Osteoblast (primary cell): ENCODE measurements around the gene FHIT. TPM values are rescaled to one million over a fixed set of nuclear protein-coding genes. Genes with fewer than 3 reads are reported as not detected.

ENCODE experiments used
- DNase-seq: peaks from one replicate; pipeline ENCODE4 v3.0.0; 2011; ENCODE audit warnings: low spot score, mixed read lengths; ENCODE audit not compliant: insufficient read length; ENCODE audit errors: missing footprints
- H2AFZ ChIP-seq: 2 replicates; pipeline ENCODE4 v1.6.0; 2011; ENCODE audit warnings: mild to moderate bottlenecking, low read length
- H3K27ac ChIP-seq: 2 replicates; pipeline ENCODE4 v1.5.1; 2011; ENCODE audit warnings: mild to moderate bottlenecking, low read depth, low read length, moderate library complexity
- H3K27me3 ChIP-seq: 2 replicates; pipeline ENCODE4 v1.6.0; 2012; ENCODE audit warnings: mild to moderate bottlenecking, control low read depth, inconsistent platforms, low read length, moderate library complexity; ENCODE audit not compliant: insufficient read depth
- H3K36me3 ChIP-seq: 2 replicates; pipeline ENCODE4 v1.5.1; 2011; ENCODE audit warnings: mild to moderate bottlenecking, low read length, control low read depth, moderate library complexity; ENCODE audit not compliant: insufficient read depth
- H3K4me1 ChIP-seq: 2 replicates; pipeline ENCODE4 v1.5.1; 2011; ENCODE audit warnings: mild to moderate bottlenecking, low read length, control low read depth, moderate library complexity; ENCODE audit not compliant: insufficient read depth
- H3K4me2 ChIP-seq: 2 replicates; pipeline ENCODE4 v1.6.0; 2011; ENCODE audit warnings: mild to moderate bottlenecking, low read length; ENCODE audit not compliant: insufficient read depth
- H3K4me3 ChIP-seq: fragments of 200-600 bp; sonication (generic); 3 replicates; pipeline ENCODE4 v1.5.1; 2012; ENCODE audit warnings: mild to moderate bottlenecking, low read length, inconsistent platforms; ENCODE audit not compliant: insufficient read depth
- H3K79me2 ChIP-seq: 2 replicates; pipeline ENCODE4 v1.6.0; 2012; ENCODE audit warnings: mild to moderate bottlenecking, low read length, control low read depth, inconsistent platforms; ENCODE audit not compliant: insufficient read depth
- H3K9me3 ChIP-seq: 2 replicates; pipeline ENCODE4 v1.5.1; 2011; ENCODE audit warnings: low read depth, low read length, control low read depth
- H4K20me1 ChIP-seq: 2 replicates; pipeline ENCODE4 v1.6.0; 2012; ENCODE audit warnings: mild to moderate bottlenecking, low read length, control low read depth; ENCODE audit not compliant: insufficient read depth
- total RNA-seq: library from RNA; depleted of rRNA; stranded (reverse); fragments of >200 nt; gene quantifications from 2 replicates; pipeline ENCODE4 v1.2.3, GENCODE V29; 2012
- TF ChIP-seq, protein P1 (sequence below): IDR thresholded peaks from 2 replicates; pipeline ENCODE4 v1.5.1; 2011; ENCODE audit warnings: mild to moderate bottlenecking, low read depth, low read length, moderate library complexity; ENCODE audit errors: extremely low read depth

The FHIT gene
- total RNA-seq, 1 donor, result 3.3 TPM

DNA sequence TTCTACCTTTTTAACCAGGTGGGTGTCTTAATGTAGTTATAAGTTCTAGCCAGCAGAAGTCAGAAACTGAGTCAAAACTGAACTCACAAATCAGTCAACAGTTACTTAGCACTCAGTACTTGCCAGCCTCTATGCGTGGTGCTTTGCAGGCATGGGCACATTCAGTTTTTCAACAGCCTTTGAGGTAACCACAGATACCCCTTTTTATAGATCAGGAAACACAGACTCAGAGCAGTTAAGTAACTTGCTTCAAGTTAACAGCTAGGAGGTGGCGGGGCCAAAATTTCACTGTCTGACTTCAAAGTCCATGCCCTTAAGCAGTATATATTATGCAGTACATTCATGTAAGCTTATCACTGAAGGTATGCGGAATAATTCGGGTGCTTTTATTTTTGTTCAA lies 139.4 kb downstream of the FHIT start:
- Histone ChIP-seq H3K27me3 (no peaks in the 10 kb centered on the region), H3K79me2 (no peaks in the 10 kb centered on the region), H3K4me2 (no peak overlapping the region), H3K36me3 (no peaks in the 10 kb centered on the region), H3K4me3 (no peak overlapping the region), H3K9me3 (no peaks in the 10 kb centered on the region), H2AFZ (no peak overlapping the region), H3K27ac (no peak overlapping the region), H3K4me1 (no peaks in the 10 kb centered on the region), H4K20me1 (no peaks in the 10 kb centered on the region)
- TF ChIP-seq, protein P1, sequence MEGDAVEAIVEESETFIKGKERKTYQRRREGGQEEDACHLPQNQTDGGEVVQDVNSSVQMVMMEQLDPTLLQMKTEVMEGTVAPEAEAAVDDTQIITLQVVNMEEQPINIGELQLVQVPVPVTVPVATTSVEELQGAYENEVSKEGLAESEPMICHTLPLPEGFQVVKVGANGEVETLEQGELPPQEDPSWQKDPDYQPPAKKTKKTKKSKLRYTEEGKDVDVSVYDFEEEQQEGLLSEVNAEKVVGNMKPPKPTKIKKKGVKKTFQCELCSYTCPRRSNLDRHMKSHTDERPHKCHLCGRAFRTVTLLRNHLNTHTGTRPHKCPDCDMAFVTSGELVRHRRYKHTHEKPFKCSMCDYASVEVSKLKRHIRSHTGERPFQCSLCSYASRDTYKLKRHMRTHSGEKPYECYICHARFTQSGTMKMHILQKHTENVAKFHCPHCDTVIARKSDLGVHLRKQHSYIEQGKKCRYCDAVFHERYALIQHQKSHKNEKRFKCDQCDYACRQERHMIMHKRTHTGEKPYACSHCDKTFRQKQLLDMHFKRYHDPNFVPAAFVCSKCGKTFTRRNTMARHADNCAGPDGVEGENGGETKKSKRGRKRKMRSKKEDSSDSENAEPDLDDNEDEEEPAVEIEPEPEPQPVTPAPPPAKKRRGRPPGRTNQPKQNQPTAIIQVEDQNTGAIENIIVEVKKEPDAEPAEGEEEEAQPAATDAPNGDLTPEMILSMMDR, result no peak
- DNase-seq, result no peak

DNA sequence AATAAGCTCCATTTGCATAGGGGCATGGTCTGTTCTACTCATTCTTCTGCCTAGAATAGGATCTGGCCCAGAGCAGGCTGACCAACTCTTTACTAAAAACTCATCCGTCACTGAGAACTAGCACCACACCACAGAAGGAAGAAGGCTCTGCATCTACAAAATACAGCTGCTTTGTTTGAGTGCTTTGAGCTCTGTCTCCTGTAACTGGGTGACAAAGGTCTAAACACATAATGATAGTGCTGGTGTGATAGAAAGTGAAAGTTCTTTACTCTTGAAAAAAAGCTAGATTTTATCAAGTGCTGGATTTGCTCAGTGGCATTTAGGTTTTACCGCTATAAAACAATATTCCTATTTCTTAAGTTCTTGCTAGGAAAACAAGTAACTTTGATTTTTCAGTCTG lies 140.7 kb downstream of the FHIT start:
- H3K27me3 ChIP-seq, result no peaks in the 10 kb centered on the region
- H3K36me3 ChIP-seq, result no peaks in the 10 kb centered on the region
- no peak for DNase-seq
- no peaks in the 10 kb centered on the region for H3K9me3 ChIP-seq
- no peak overlapping the region for H3K4me3 ChIP-seq
- no peaks in the 10 kb centered on the region for H3K4me1 ChIP-seq
- H3K4me2 ChIP-seq, result no peak overlapping the region
- H3K79me2 ChIP-seq, result no peaks in the 10 kb centered on the region
- H4K20me1 ChIP-seq, result no peaks in the 10 kb centered on the region
- no peak overlapping the region for H3K27ac ChIP-seq
- TF ChIP-seq, protein P1, result no peak
- H2AFZ ChIP-seq, result no peak overlapping the region

DNA sequence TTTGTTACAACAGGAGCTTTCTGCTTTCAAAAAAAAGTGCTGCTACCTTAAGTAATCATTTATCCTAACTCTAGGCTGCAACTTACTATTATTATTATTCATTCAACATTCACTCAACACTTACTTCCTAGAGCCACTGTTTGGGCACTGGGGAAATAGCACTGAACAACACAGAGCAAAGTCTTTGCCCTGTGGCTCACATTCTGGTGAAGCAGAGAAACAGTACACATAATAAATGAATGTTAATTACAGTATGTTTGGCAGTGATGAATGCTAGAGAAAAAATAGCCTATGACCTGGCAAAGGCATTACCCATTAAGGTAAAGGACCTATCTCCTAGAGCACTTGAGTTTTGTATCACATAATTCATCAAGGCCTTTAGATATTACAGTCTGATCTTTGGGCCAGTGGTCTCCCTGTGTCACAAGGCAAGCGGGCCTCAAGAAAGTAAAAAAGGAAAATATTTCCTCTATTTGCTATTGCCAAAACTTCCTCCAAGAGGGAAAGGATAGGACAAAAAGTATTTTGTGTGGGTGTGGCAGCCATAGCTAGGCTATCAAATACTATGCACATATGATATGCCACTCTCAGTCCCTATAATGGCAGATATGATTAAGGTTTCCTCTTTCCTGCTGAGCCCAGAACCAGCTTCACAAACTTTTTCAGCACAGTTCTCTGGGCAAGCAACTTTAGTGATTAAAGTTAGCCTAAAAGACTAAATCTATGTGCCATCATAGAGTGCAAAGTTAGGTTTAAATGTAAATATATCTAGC lies 142.8 kb downstream of the FHIT start:
- H3K27me3 ChIP-seq, result no peaks in the 10 kb centered on the region
- TF ChIP-seq, protein P1, result no peak

DNA sequence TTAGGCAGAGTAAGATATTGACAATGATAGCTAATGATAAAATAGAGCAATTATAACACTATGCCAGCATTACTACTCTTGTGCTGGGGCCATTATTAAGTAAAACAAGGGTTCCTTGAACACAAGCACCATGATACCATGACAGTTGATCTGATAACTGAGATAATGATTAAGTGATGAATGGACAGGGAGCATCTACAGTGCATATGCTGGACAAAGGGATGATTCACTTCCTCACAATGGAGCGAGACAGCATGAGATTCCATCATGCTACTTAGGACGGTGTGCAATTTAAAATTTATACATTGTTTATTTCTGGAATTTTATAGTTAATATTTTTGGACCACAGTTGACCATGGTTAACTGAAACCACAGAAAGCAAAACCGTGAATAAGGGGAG lies 156.6 kb downstream of the FHIT start:
- TF ChIP-seq, protein P1, result no peak
- no peak for DNase-seq

More for the DNA sequence above, 142.8 kb downstream of the FHIT start:
- H4K20me1 ChIP-seq, result no peaks in the 10 kb centered on the region
- H3K27ac ChIP-seq, result no peak overlapping the region
- no peak overlapping the region for H2AFZ ChIP-seq
- no peak overlapping the region for H3K4me3 ChIP-seq
- H3K4me2 ChIP-seq, result no peak overlapping the region
- no peaks in the 10 kb centered on the region for H3K36me3 ChIP-seq
- H3K4me1 ChIP-seq, result no peaks in the 10 kb centered on the region
- DNase-seq, result no peak
- H3K9me3 ChIP-seq, result no peaks in the 10 kb centered on the region
- no peaks in the 10 kb centered on the region for H3K79me2 ChIP-seq

More for the DNA sequence above, 156.6 kb downstream of the FHIT start:
- Histone ChIP-seq H3K27me3 (no peaks in the 10 kb centered on the region), H3K9me3 (no peaks in the 10 kb centered on the region), H3K36me3 (no peaks in the 10 kb centered on the region), H3K4me3 (no peak overlapping the region), H3K79me2 (no peaks in the 10 kb centered on the region), H4K20me1 (no peaks in the 10 kb centered on the region), H3K27ac (no peak overlapping the region), H2AFZ (no peak overlapping the region), H3K4me1 (no peaks in the 10 kb centered on the region), H3K4me2 (no peak overlapping the region)
